Left ventricle myocardium inferior (tissue), 1 donor: ENCODE data around the gene BTBD19. TPM values are rescaled to one million over a fixed set of nuclear protein-coding genes. Genes with fewer than 3 reads are reported as not detected.
A peak's percentile ranks its signal among the peaks of the same experiment; 100 is the strongest.

Experiments used
- DNase-seq: peaks from one replicate; pipeline ENCODE4 v3.0.0-alpha.2; 2020
- H3K27ac ChIP-seq: fragments of 200-600 bp; replicated peaks from 2 replicates; pipeline ENCODE4 v1.8.0; 2021
- H3K27me3 ChIP-seq: fragments of 200-600 bp; 2 replicates; pipeline ENCODE4 v1.8.0; 2021; ENCODE audit warnings: low read depth
- H3K36me3 ChIP-seq: fragments of 200-600 bp; 2 replicates; pipeline ENCODE4 v1.8.0; 2021
- H3K4me1 ChIP-seq: fragments of 200-600 bp; 2 replicates; pipeline ENCODE4 v1.8.0; 2021
- H3K4me3 ChIP-seq: fragments of 200-600 bp; 2 replicates; pipeline ENCODE4 v1.8.0; 2021; ENCODE audit warnings: mild to moderate bottlenecking, moderate library complexity
- H3K9me3 ChIP-seq: fragments of 200-600 bp; replicated peaks from 2 replicates; pipeline ENCODE4 v1.8.0; 2021
- intact Hi-C: fragments of 100-400 bp; cut with micrococcal nuclease; formaldehyde crosslinking; loops from one replicate; pipeline ENCODE4 v1.11.0; 2022
- total RNA-seq: library from RNA; stranded (reverse); fragmentation: NEBNext Ultra II Directional; extraction: Animal tissue kit (Norgen Biotek cat#: 25700); gene quantifications from one replicate; pipeline ENCODE4 v1.2.1, GENCODE V29; 2021
- TF ChIP-seq, protein P1 (sequence below): fragments of 200-600 bp; IDR thresholded peaks from 2 replicates; pipeline ENCODE4 v1.8.0; 2021; ENCODE audit warnings: antibody characterized with exemption, mild to moderate bottlenecking, borderline replicate concordance
- donor health status: DM: no; HTN: yes; CAD: no; lungs with severe emphysema.

BTBD19 gene
- total RNA-seq, 1 donor from 2014 or later, result 3.5 TPM

DNA sequence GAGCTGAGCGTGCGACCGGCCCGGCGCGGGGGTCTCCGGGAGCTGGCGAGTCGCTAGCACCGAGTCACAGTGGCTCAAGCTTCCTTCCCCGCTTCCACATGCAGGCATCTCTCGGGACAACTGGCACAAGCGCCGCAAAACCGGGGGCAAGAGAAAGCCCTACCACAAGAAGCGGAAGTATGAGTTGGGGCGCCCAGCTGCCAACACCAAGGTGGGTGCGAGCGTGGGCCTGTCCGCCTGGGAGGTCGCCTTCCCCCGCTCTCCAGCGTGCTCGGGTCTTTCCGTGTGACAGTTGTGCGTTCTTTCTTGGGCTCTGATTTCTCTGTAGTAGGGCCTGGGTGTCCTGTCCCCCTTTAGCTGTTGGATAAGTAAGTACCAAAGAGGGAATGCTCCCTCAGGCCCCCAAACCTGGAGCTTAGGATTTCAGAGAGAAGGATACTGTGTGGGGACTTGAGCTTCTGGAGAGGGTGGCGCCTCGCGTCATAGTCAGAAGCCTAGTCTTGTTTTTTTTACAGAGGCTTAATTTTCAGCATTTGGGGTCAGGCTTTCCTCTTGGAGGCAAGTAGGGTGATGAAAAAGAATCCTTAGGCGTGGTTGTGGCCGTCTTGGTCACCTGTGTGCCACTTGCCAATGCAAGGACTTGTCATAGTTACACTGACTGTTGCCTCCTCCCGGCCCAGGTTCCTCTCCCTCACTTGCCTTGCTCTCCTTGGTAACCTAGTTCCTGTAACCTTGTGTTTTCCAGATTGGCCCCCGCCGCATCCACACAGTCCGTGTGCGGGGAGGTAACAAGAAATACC is 32.2 kb upstream of the BTBD19 start:
- H3K4me1 ChIP-seq, result peaks cover 42% of the 10 kb centered on the region
- intact Hi-C loops, result no loop called here
- no peak for DNase-seq
- no peaks in the 10 kb centered on the region for H3K9me3 ChIP-seq
- H3K36me3 ChIP-seq, result peaks cover 46% of the 10 kb centered on the region
- H3K4me3 ChIP-seq, result peak overlapping the region; percentile 82
- TF ChIP-seq, protein P1, sequence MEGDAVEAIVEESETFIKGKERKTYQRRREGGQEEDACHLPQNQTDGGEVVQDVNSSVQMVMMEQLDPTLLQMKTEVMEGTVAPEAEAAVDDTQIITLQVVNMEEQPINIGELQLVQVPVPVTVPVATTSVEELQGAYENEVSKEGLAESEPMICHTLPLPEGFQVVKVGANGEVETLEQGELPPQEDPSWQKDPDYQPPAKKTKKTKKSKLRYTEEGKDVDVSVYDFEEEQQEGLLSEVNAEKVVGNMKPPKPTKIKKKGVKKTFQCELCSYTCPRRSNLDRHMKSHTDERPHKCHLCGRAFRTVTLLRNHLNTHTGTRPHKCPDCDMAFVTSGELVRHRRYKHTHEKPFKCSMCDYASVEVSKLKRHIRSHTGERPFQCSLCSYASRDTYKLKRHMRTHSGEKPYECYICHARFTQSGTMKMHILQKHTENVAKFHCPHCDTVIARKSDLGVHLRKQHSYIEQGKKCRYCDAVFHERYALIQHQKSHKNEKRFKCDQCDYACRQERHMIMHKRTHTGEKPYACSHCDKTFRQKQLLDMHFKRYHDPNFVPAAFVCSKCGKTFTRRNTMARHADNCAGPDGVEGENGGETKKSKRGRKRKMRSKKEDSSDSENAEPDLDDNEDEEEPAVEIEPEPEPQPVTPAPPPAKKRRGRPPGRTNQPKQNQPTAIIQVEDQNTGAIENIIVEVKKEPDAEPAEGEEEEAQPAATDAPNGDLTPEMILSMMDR, result no peak
- H3K27ac ChIP-seq, result peak overlapping the region; percentile 95
- H3K27me3 ChIP-seq, result no peaks in the 10 kb centered on the region

DNA sequence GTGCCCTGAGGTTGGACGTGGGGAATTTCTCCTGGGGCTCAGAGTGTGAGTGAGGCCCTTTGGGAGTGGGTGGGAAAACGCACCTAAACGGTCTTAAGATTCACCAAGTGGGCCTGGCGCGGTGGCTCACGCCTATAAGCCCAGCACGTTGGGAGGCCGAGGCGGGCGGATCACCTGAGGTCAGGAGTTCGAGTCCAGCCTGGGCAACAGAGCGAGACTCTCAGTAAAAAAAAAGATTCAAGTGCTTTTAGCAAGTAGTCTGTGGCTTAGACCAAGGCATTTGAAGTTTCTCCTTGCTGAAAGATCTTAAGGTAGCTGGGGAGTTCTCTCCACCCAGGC is 31.6 kb upstream of the BTBD19 start:
- no peak for DNase-seq
- no peaks in the 10 kb centered on the region for H3K27me3 ChIP-seq
- H3K4me3 ChIP-seq, result peak overlapping the region; percentile 82
- peak overlapping the region; percentile 95 for H3K27ac ChIP-seq
- H3K36me3 ChIP-seq, result peaks cover 52% of the 10 kb centered on the region
- no peaks in the 10 kb centered on the region for H3K9me3 ChIP-seq
- TF ChIP-seq, protein P1, result no peak
- peaks cover 42% of the 10 kb centered on the region for H3K4me1 ChIP-seq
- intact Hi-C loops, result no loop called here

DNA sequence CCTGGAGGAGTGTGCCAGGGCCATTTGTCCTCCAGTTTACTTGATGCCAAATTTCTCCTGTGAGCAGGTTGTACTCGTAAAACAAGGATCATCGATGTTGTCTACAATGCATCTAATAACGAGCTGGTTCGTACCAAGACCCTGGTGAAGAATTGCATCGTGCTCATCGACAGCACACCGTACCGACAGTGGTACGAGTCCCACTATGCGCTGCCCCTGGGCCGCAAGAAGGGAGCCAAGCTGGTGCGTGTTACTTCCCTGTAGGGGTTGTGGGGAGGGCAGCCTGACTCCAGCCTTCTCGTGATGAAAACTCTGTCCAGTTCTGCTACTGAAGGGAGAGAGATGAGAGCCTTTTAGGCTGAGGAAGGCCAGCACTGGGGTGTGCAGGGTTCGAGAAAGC is 30.8 kb upstream of the BTBD19 start:
- H3K4me1 ChIP-seq, result peaks cover 42% of the 10 kb centered on the region
- no peaks in the 10 kb centered on the region for H3K9me3 ChIP-seq
- H3K27me3 ChIP-seq, result no peaks in the 10 kb centered on the region
- TF ChIP-seq, protein P1, result no peak
- DNase-seq, result no peak
- intact Hi-C loops, result no loop called here
- peak overlapping the region; percentile 22 for H3K27ac ChIP-seq
- H3K4me3 ChIP-seq, result peak overlapping the region; percentile 5
- H3K36me3 ChIP-seq, result peaks cover 52% of the 10 kb centered on the region

DNA sequence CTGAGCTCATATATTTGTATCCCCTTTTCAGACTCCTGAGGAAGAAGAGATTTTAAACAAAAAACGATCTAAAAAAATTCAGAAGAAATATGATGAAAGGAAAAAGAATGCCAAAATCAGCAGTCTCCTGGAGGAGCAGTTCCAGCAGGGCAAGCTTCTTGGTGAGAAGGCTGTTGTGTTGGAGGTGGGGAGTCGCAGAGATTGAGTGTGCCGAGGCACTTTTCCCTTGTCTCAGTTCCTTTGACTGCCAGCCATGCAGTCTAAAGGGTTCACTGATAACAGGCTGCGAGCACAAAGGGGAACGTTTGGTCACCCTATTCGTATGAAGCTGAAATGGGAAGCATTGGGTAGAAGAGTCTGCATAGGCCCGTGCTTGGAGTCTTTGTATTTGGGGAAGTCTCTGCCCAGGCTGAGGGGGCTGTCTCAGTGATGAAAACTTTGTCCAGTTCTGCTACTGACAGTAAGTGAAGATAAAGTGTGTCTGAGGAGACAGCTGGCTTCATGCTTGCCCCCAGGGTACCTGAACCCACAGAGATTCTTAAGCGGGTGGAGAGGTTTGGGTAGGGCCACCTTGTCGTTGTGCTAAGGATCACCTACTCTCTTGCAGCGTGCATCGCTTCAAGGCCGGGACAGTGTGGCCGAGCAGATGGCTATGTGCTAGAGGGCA is 30.2 kb upstream of the BTBD19 start:
- no peaks in the 10 kb centered on the region for H3K9me3 ChIP-seq
- TF ChIP-seq, protein P1, result no peak
- DNase-seq, result no peak
- H3K27me3 ChIP-seq, result no peaks in the 10 kb centered on the region
- H3K4me1 ChIP-seq, result peaks cover 42% of the 10 kb centered on the region
- intact Hi-C loops, result no loop called here
- no peak overlapping the region for H3K27ac ChIP-seq
- H3K4me3 ChIP-seq, result peak overlapping the region; percentile 5
- H3K36me3 ChIP-seq, result peaks cover 52% of the 10 kb centered on the region

DNA sequence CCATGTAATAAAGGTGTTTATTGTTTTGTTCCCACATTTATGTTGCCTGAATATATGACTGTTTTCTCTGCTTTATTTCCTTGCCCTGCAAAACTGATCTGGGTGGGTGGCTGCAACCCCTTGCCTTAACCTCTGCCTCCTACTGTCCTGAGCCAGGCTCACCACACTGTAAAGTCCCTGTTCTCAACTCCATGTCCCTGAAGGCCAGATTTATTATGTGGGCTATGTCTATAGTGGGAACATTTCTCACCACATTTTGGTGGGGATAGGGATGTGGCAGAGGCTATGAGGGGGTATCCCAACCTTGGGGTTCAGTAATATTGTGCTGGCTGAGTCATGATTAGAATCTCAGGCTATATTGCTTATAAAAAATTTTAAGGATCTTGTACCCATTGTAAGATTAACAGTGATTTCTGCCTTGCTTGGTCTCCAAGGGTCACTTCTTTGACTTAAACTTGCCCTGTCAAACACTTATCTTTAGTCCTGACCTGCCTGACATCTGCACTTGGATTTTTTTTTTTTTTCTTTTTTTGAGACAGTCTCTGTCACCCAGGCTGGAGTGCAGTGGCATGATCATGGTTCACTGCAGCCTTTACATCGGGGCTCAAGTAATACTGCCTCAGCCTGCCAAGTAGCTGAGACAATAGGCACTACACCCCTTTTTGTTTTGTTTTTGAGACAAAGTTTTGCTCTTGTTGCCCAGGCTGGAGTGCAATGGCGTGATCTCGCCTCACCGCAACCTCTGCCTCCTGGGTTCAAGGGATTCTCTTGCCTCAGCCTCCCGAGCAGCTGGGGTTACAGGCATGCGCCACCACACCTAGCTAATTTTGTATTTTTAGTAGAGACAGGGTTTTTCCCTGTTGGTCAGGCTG is 29.4 kb upstream of the BTBD19 start:
- Histone ChIP-seq H3K9me3 (no peaks in the 10 kb centered on the region), H3K4me3 (no peak overlapping the region), H3K27me3 (no peaks in the 10 kb centered on the region), H3K36me3 (peaks cover 52% of the 10 kb centered on the region), H3K4me1 (peaks cover 47% of the 10 kb centered on the region), H3K27ac (no peak overlapping the region)
- TF ChIP-seq, protein P1, result no peak
- DNase-seq, result no peak
- intact Hi-C loops, result no loop called here
